HG03378 (cell line): ENCODE results near the gene APOL4.
"Not testable (repeated sequence)": the region's sequence is repeated elsewhere in the genome, so short reads cannot be mapped to it uniquely, and the experiment has no call there.

Source experiments
- ATAC-seq: cut with Tn5 transposase; IDR thresholded peaks from one replicate; pipeline ENCODE4 v1.9.1; 2021; ENCODE audit warnings: mild to moderate bottlenecking, moderate library complexity; ENCODE audit not compliant: unreplicated experiment

Gene APOL4

DNA sequence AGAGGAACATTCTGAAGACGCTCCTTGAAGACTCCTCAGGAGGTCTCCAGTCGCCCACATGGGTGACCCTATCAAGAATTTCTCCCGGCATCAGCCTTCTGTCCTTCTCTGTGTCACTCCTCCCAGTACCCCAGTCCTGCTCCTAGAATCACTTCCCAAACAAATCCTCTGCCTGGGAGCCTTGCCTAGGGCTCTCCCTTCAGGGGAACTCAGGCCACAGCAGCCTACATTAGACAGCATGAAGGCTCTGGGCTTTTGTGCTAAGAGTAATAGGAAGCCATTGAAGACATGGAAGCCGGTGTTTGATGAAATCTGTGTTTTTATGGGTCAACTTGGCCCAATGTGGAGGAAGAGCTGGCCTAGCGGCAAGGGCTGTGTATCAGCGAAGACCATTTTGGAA, 13.7 kb downstream of the APOL4 start:
- not testable (repeated sequence) for ATAC-seq

DNA sequence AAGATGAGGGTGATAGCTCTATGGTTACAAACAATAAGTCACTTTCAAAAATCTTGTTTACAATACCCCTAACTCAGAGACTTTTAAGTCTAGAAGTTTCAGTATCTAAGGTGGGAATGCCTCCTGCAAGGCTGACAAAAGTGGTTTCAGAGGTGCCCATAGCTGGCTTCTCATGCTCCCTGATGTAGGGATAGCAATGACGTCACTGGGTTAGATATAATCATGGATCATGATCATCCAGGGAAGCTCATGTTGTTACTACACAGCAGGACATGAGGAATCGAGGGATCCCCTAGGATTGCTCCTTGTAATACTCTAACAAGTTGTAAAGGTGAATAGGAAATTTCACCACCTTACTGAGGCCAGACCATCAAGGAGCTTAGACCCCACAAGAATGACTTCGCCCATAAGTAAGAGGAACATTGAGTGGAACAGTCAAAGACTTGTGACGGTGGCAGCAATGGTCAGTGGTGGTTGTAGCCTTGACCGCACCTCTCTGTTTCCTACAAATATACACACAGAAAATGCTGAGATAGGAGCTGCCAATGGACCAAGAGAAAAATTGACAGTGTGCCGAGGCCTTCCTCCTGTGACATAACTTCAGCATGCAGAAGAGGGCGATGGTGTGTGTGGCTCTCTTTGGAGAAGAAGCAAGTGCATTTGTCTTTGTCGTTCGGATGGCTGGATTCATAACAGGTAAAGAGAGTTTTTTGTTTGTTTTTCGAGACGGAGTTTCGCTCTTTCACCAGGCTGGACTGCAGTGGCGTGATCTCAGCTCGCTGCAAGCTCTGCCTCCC, 15.6 kb downstream of the APOL4 start:
- ATAC-seq: no peak

GRCh38 chr22:36184433-36185025, 17.1 kb downstream of the APOL4 start:
- ATAC-seq: no peak

GRCh38 chr22:36183446-36183845, 18.2 kb downstream of the APOL4 start:
- ATAC-seq: no peak

DNA sequence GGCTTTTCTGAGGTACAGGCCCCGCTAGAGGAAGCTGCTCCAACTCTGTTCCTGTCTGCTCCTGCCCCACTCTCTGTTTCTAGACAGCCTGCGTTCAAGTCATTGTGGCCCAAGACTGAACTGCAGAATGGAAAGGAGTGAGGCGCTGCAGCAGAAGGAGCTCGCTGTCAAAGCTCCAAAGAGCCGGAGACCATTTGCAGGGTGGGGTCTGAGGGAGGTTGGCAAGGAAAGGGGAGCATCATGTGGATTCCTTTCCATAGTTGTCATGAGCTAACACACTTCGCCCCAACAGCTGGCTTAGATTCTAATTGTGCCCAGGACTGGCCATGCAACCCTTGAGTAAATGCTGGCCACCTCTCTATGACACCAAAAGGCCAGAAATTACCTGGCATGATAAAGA, 18.8 kb downstream of the APOL4 start:
- ATAC-seq: no peak

DNA sequence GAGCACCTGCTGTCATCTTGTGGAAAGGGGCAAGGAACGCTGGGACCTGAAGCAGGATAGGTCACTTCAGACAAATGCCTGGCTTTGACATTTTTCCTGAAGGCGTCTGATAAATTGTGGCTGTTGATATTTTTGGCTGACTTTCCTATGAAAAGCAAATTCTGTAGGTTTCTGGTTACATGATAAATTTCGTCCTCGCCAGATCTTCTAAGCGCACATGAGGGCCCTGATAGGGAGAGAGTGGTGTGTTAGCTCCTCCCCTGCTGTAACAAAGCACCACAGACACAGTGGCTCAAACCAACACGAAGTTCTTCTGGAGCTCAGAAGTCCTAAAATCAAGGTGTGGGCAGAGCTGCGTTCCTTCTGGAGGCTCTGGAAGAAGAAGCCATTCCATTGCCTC, 19.6 kb downstream of the APOL4 start:
- ATAC-seq: no peak

- no peak for ATAC-seq
These were observed 20.7 kb downstream of the APOL4 start for GRCh38 chr22:36180928-36181327.

- no peak for ATAC-seq
These were observed 21.4 kb downstream of the APOL4 start for GRCh38 chr22:36180038-36180880.

DNA sequence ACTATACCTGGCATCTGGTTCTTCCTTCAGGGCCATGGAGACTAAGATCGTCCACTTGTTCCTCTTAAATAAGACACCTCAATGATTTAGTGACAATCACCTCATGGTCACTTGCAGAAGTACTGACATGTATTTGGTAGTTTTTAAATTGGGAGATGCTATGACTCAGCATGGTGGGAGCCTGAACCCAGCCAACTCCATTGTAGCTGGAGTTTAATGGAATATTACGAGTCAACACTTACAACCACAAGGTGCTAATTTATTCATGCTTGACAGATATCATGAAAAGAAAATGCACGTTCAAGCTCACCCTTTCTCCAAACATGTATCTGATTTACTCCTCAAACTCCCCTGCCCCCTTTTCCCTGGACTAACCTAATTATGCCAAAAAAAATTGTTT, 24.4 kb downstream of the APOL4 start:
- ATAC-seq: no peak

GRCh38 chr22:36175892-36176291, 25.7 kb downstream of the APOL4 start:
- no peak for ATAC-seq

DNA sequence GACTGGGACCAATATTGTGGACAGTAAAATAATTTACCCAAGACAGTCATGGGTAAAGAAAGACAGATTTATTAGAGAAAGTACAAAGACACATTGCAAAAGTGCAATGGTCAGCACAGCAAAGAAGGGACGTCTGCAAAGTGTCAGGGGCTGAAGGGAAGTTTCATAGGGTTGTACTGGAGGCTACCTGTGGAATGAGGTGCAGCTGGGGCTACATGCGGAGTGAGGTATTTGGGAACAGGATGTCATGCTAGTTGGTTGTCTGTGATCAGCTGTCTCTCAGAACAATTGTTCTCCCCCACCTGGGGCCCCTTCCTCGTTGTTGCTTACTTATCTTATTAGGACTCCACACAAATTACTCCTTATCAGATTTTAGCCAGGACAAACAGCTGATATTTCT, 29.7 kb downstream of the APOL4 start:
- no peak for ATAC-seq

DNA sequence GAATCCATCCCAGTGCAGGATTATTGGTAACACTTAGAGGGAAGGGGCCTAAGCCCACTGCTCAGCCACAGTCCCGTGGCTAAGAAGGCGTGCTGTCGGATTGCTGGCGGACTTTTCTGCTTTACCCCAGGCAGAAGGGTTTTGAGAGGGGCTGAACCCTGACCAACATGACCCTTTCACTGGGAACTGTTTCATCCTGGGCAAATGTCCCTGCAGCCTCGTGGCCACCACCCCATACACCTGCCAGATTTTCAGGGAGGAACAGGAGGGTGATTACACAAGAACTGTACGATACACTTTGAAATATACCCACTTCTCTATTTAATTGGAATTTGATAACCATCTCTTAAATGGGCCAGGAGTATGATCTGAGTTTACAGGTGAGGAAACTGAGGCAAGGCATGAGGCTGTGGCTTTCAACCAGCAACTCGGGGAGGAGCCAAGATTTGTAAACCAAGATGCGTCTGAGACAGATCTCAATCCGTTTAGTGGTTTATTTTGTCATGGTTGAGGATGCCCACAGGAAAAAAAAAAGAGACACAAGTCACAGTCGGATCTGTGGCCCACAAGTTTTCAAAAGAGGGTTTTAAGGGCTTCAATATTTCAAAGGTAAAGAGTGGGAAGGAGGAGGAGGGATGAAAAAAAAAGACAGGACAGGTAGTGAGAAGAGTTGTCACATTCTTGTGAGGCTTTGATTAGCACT, 34.9 kb downstream of the APOL4 start:
- ATAC-seq: no peak

DNA sequence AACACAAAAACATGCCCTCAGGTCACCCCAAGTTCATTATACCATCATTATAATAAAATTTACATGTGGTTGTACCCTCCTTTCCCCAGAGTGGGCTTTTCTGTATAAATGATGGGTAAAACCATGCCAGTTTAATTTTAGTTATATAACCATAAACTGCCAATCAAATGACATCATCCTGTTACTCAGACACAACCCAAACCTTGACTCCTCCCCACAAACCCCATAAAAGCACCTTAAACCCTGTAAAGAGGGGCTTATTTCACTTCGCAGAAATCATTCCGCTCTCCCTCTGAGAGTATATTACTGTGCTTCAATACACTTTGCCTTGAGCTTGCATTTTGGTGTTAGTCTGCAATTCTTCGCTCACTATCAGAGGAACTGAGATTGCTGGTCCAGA, 35.5 kb downstream of the APOL4 start:
- no peak for ATAC-seq

DNA sequence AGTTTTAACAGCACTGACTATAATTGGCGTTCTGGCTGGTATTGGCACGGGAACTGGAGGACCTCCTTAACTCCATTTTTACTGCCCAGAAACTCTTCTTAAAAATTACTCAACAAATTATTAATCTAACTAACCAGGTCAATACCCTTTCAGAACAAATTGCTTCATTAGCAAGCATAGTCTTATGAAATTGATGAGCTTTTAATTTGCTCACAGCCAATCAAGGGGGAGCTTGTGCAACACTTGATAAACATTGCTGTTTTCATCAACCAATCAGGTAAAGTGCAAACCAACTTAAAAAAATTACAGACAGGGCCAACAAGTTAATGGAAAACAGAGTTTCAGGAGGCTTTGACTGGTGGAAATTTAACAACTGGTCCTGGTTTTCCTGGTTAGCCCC, 36.5 kb downstream of the APOL4 start:
- no peak for ATAC-seq

DNA sequence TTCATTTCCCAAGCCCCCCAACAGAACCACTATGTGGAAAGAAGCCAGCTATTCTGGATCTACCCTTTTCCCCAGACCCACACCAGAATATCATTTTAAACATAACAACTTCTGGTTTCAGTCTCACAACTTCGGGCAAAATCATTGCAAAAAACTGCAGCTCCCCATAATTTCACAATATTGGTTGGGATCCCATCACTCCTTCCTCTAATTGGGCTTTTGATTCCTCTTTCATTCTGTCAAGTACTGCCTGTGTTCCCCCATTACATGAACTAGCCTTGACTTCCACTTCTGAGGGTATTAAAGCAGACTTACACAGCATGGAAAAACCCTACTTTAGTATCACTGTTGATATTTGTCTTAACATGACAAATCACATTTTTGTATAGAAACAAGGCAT, 37.0 kb downstream of the APOL4 start:
- no peak for ATAC-seq

- no peak for ATAC-seq
These were observed 38.1 kb downstream of the APOL4 start for GRCh38 chr22:36163497-36163896.

DNA sequence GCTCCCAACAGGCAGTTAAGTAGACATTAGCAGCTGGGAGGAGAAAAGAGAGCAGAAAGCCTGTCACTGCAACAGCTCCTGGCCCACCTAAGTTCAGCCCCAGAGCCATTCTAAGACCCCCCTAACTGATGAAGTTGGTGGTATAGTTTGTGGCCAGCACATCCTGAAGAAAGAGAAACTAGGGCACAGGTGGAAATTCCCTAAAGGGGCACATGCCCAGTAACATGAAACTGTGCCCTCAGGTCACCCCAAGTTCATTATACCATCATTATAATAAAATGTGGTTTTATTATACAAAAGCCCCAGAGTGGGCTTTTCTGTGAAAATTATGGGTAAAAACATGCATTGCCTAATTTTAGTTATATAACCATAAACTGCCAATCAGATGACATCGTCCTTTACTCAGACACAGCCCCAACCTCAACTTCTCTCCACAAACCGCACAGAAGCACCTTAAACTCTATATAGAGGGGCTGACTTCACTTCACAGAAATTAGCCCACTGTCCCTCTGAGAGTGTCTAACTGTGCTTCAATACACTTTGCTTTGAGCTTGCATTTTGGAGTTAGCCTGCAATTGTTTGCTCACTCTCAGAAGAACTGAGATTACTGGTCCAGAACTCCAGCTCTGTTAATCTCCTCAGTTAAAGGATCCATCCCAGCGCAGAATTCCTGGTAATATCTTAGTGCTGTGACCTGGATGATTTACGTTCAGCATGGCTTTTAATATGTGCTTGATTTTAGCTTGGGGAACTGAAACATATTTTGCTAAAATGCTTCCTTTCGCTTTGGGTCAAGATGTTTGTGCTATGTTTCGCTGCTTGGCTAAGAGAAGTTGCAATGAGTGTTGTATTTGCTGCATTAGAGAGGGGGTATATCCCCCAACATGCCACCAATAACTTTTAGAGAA, 39.2 kb downstream of the APOL4 start:
- no peak for ATAC-seq

DNA sequence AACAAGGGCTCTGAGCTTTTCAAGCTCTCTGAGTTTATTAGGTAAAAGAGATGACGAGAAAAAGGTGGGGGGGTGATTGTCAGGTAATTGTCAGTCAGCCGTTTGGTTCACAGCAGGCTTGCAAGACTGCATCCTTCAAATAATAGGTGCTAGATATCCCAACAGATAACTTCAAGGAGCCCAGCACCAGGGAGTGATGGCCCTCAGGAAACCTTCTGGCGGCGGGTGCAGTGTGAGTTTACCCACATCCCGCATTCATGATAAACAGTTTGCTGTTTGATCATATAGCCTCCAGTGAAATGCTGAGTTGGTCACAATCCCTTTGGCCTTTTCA, 39.8 kb downstream of the APOL4 start:
- not testable (repeated sequence) for ATAC-seq

DNA sequence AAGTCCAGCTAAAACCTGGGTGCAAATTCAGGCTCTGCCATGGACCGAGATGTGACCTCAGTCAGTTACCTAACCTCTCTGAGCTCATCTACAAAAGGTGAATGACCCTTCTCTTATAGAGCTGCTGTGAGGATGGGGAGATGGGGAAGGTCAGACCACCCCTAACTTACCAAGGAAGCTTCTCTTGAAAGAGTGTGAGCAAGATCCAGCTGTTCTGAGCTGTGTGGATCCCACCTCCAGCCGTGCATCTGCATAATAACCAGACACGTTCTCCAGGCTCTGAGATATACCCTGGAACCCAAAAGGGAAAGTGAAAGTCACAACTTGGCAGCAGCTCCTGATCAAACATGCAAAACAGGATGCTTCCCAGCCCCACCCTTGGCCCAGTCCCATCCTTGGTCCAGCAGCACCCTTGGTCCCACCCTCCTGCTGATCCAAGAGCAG, 41.1 kb downstream of the APOL4 start, which contains the start of gene APOL3:
Gene APOL3, minus strand, starts transcription at position 257 of the 444 bp plus-strand sequence. CDS start 11,700 bp downstream, outside the sequence.
- no peak for ATAC-seq
